H9 (cell line): ENCODE results near the gene RNF217. TPM values are rescaled to one million over a fixed set of nuclear protein-coding genes. Genes with fewer than 3 reads are reported as not detected.

ENCODE experiments used
- DNase-seq: peaks from one replicate; pipeline ENCODE4 v3.0.0-alpha.2; 2017
- H2AFZ ChIP-seq: one replicate; pipeline ENCODE4 v1.6.1; 2013; ENCODE audit warnings: mild to moderate bottlenecking, low read length, control low read depth, moderate library complexity
- H2AK5ac ChIP-seq: 2 replicates; pipeline ENCODE4 v1.6.1; 2013; ENCODE audit warnings: low read length, control low read depth, mixed read lengths; ENCODE audit not compliant: insufficient read length
- H2BK120ac ChIP-seq: one replicate; pipeline ENCODE4 v1.6.1; 2013; ENCODE audit warnings: low read depth, mild to moderate bottlenecking, low read length, control low read depth, inconsistent platforms; ENCODE audit not compliant: poor library complexity, severe bottlenecking
- H2BK12ac ChIP-seq: 2 replicates; pipeline ENCODE4 v1.6.1; 2013; ENCODE audit warnings: low read length, control low read depth, mixed read lengths, low read depth; ENCODE audit not compliant: insufficient read length
- H2BK15ac ChIP-seq: 2 replicates; pipeline ENCODE4 v1.6.1; 2013; ENCODE audit warnings: low read depth, low read length, control low read depth
- H2BK20ac ChIP-seq: one replicate; pipeline ENCODE4 v1.6.1; 2013; ENCODE audit warnings: low read depth, mild to moderate bottlenecking, low read length, control low read depth, inconsistent platforms; ENCODE audit not compliant: poor library complexity, severe bottlenecking
- H2BK5ac ChIP-seq: 2 replicates; pipeline ENCODE4 v1.6.1; 2013; ENCODE audit warnings: low read length, control low read depth, mixed read lengths; ENCODE audit not compliant: insufficient read length
- H3K14ac ChIP-seq: 2 replicates; pipeline ENCODE4 v1.6.1; 2013; ENCODE audit warnings: low read length, control low read depth; ENCODE audit not compliant: insufficient read depth
- H3K18ac ChIP-seq: 2 replicates; pipeline ENCODE4 v1.6.1; 2013; ENCODE audit warnings: low read depth, mild to moderate bottlenecking, mixed read lengths, low read length, control low read depth; ENCODE audit not compliant: insufficient read length
- H3K23ac ChIP-seq: 2 replicates; pipeline ENCODE4 v1.6.1; 2013; ENCODE audit warnings: low read length, control low read depth, mixed read lengths, low read depth; ENCODE audit not compliant: insufficient read length
- H3K23me2 ChIP-seq: 2 replicates; pipeline ENCODE4 v1.6.1; 2013; ENCODE audit warnings: low read depth, mild to moderate bottlenecking, mixed read lengths, low read length, control low read depth; ENCODE audit not compliant: insufficient read length, poor library complexity, severe bottlenecking
- H3K27ac ChIP-seq: 2 replicates; pipeline ENCODE4 v1.5.1; 2013; ENCODE audit warnings: low read length, control low read depth, mixed read lengths, low read depth; ENCODE audit not compliant: insufficient read length
- H3K27me3 ChIP-seq: 2 replicates; pipeline ENCODE4 v1.6.1; 2013; ENCODE audit warnings: low read length, control low read depth, inconsistent platforms; ENCODE audit not compliant: insufficient read depth
- H3K4ac ChIP-seq: 2 replicates; pipeline ENCODE4 v1.6.1; 2013; ENCODE audit warnings: low read depth, mild to moderate bottlenecking, control low read depth, inconsistent platforms, low read length, moderate library complexity
- H3K4me1 ChIP-seq: 2 replicates; pipeline ENCODE4 v1.6.1; 2013; ENCODE audit warnings: low read length, control low read depth, inconsistent platforms; ENCODE audit not compliant: insufficient read depth
- H3K4me2 ChIP-seq: 2 replicates; pipeline ENCODE4 v1.6.1; 2013; ENCODE audit warnings: low read length, control low read depth, mixed read lengths; ENCODE audit not compliant: insufficient read length, insufficient read depth
- H3K56ac ChIP-seq: 2 replicates; pipeline ENCODE4 v1.6.1; 2013; ENCODE audit warnings: low read depth, mild to moderate bottlenecking, mixed read lengths, low read length, control low read depth; ENCODE audit not compliant: insufficient read length
- H3K79me1 ChIP-seq: 2 replicates; pipeline ENCODE4 v1.6.1; 2013; ENCODE audit warnings: low read depth, mild to moderate bottlenecking, moderate library complexity, low read length, control low read depth, inconsistent platforms; ENCODE audit not compliant: insufficient read depth, poor library complexity, severe bottlenecking
- H3K79me2 ChIP-seq: 2 replicates; pipeline ENCODE4 v1.6.1; 2013; ENCODE audit warnings: low read length, control low read depth, inconsistent platforms; ENCODE audit not compliant: insufficient read depth
- H3K9ac ChIP-seq: 2 replicates; pipeline ENCODE4 v1.6.1; 2013; ENCODE audit warnings: low read length, control low read depth, mixed read lengths; ENCODE audit not compliant: insufficient read length; ENCODE audit errors: extremely low read depth
- H3K9me3 ChIP-seq: one replicate; pipeline ENCODE4 v1.6.1; 2013; ENCODE audit warnings: low read depth, low read length, inconsistent platforms; ENCODE audit not compliant: control insufficient read depth
- H3T11ph ChIP-seq: one replicate; pipeline ENCODE4 v1.6.1; 2013; ENCODE audit warnings: mild to moderate bottlenecking, low read length, control low read depth, inconsistent platforms
- H4K20me1 ChIP-seq: one replicate; pipeline ENCODE4 v1.6.1; 2013; ENCODE audit not compliant: control insufficient read depth, insufficient read length, insufficient read depth
- H4K5ac ChIP-seq: 2 replicates; pipeline ENCODE4 v1.6.1; 2013; ENCODE audit warnings: low read depth, mild to moderate bottlenecking, mixed read lengths, low read length, control low read depth; ENCODE audit not compliant: insufficient read length
- H4K8ac ChIP-seq: replicated peaks from 2 replicates; pipeline ENCODE4 v1.6.1; 2013; ENCODE audit warnings: low read length, control low read depth, mixed read lengths, low read depth; ENCODE audit not compliant: insufficient read length
- H4K91ac ChIP-seq: 2 replicates; pipeline ENCODE4 v1.6.1; 2013; ENCODE audit warnings: low read depth, mild to moderate bottlenecking, moderate library complexity, mixed read lengths, low read length, control low read depth; ENCODE audit not compliant: insufficient read length
- H3K27ac Mint-ChIP-seq, 3 experiments: 2 replicates in 2 of 3; 3 replicates in 1 of 3; pipeline ENCODE4 v1.8.0; 2020 to 2021; ENCODE audit warnings: mixed read lengths in 3 of 3, mild to moderate bottlenecking in 1 of 3, moderate library complexity in 1 of 3
- H3K27me3 Mint-ChIP-seq: 2 replicates; pipeline ENCODE4 v1.8.0; 2021; ENCODE audit warnings: low read depth, mild to moderate bottlenecking, moderate library complexity, mixed read lengths
- H3K36me3 Mint-ChIP-seq, 3 experiments: 2 replicates in 2 of 3; 3 replicates in 1 of 3; pipeline ENCODE4 v1.8.0; 2020 to 2021; ENCODE audit warnings: low read depth in 3 of 3, mixed read lengths in 3 of 3; ENCODE audit not compliant: insufficient read depth in 1 of 3
- H3K4me1 Mint-ChIP-seq, 2 experiments: 2 replicates each; pipeline ENCODE4 v1.8.0; 2020; ENCODE audit warnings: mixed read lengths in 2 of 2
- H3K4me3 Mint-ChIP-seq, 2 experiments: 2 replicates in 1 of 2; 3 replicates in 1 of 2; pipeline ENCODE4 v1.8.0; 2020 to 2021; ENCODE audit warnings: mild to moderate bottlenecking in 2 of 2, mixed read lengths in 2 of 2, moderate library complexity in 1 of 2
- H3K9me3 Mint-ChIP-seq, 2 experiments: 2 replicates in 1 of 2; 3 replicates in 1 of 2; pipeline ENCODE4 v1.8.0; 2020; ENCODE audit warnings: mild to moderate bottlenecking in 2 of 2, mixed read lengths in 2 of 2, moderate library complexity in 1 of 2
- WGBS: extraction: QIAGEN DNeasy Blood & Tissue Kit; methylation state at CpG from one replicate; pipeline ENCODE4 v1.1.7; 2013; ENCODE audit warnings: missing lambda C conversion rate, low lambda C conversion rate, mixed read lengths; ENCODE audit not compliant: insufficient read length; ENCODE audit errors: extremely low coverage; 5-methylcytosine and 5-hydroxymethylcytosine counted together
- total RNA-seq: library from RNA; stranded (reverse); gene quantifications from 2 replicates; pipeline ENCODE4 v1.2.1, GENCODE V29; 2021
- TF ChIP-seq, protein P1 (sequence below): fragments of 200-600 bp; sonication (generic); conservative IDR thresholded peaks from 3 replicates; pipeline ENCODE4 v1.8.0; 2021; ENCODE audit warnings: antibody characterized with exemption, mild to moderate bottlenecking

RNF217 gene
- total RNA-seq, 1 experiment from 2014 or later = 9.6 TPM

DNA sequence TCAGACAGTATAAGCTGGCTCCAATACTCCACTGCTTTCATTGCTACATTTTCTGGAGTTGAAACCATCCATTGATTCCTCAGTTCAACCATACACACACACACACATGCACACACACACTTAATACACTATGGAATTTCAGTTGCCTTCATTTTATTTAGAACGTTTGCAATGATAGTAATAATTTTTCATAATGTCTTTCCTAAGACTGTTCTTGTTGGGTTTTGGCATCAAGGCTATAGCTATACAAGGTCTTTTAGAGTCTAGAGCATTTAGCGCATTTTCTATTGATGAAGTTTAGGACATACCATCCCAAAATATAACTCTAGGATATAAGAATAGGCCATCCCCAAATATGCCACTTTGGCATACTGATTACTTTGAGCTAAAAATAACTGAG is 175.8 kb downstream of the RNF217 start:
- DNase-seq = no peak
- no peaks in the 10 kb centered on the region for H3K27me3 ChIP-seq
- H3K27ac Mint-ChIP-seq = no peak overlapping the region
- no peak overlapping the region for H4K5ac ChIP-seq
- no peaks in the 10 kb centered on the region for H3K23me2 ChIP-seq
- H3K9me3 ChIP-seq = no peaks in the 10 kb centered on the region
- no peak overlapping the region for H2AK5ac ChIP-seq
- H2AFZ ChIP-seq = no peak overlapping the region
- H3K4ac ChIP-seq = no peak overlapping the region
- TF ChIP-seq, protein P1, sequence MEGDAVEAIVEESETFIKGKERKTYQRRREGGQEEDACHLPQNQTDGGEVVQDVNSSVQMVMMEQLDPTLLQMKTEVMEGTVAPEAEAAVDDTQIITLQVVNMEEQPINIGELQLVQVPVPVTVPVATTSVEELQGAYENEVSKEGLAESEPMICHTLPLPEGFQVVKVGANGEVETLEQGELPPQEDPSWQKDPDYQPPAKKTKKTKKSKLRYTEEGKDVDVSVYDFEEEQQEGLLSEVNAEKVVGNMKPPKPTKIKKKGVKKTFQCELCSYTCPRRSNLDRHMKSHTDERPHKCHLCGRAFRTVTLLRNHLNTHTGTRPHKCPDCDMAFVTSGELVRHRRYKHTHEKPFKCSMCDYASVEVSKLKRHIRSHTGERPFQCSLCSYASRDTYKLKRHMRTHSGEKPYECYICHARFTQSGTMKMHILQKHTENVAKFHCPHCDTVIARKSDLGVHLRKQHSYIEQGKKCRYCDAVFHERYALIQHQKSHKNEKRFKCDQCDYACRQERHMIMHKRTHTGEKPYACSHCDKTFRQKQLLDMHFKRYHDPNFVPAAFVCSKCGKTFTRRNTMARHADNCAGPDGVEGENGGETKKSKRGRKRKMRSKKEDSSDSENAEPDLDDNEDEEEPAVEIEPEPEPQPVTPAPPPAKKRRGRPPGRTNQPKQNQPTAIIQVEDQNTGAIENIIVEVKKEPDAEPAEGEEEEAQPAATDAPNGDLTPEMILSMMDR = no peak
- no peak overlapping the region for H3K23ac ChIP-seq
- no peak overlapping the region for H2BK12ac ChIP-seq
- no peaks in the 10 kb centered on the region for H3K79me1 ChIP-seq
- H3K14ac ChIP-seq = no peak overlapping the region
- no peak overlapping the region for H3K4me2 ChIP-seq
- H3K9me3 Mint-ChIP-seq = peaks cover under 1% of the 10 kb centered on the region in 2 experiments; a peak in 3 of 5 replicates
- no peak overlapping the region for H2BK120ac ChIP-seq
- no peak overlapping the region for H3T11ph ChIP-seq
- no peaks in the 10 kb centered on the region for H3K4me1 ChIP-seq
- H2BK20ac ChIP-seq = no peak overlapping the region
- no peak overlapping the region for H3K27ac ChIP-seq
- no peak overlapping the region for H3K4me3 Mint-ChIP-seq
- no CpG with 5 or more reads among the region's 2 CpGs for WGBS
- no peak overlapping the region for H4K8ac ChIP-seq
- no peaks in the 10 kb centered on the region for H4K20me1 ChIP-seq
- no peaks in the 10 kb centered on the region for H3K27me3 Mint-ChIP-seq
- 0 out of 7 replicates have a peak, but pooled peaks cover 0 to under 1% (median 0%) of the 10 kb centered on the region in 3 experiments for H3K36me3 Mint-ChIP-seq
- H4K91ac ChIP-seq = no peak overlapping the region
- H2BK15ac ChIP-seq = no peak overlapping the region
- no peaks in the 10 kb centered on the region for H3K79me2 ChIP-seq
- H3K56ac ChIP-seq = no peak overlapping the region
- H3K4me1 Mint-ChIP-seq = no peaks in the 10 kb centered on the region
- H3K9ac ChIP-seq = no peak overlapping the region
- no peak overlapping the region for H3K18ac ChIP-seq
- H2BK5ac ChIP-seq = no peak overlapping the region
